SU-DHL-6 (cell line): ENCODE results near the gene ABI1.

Source experiments
- CTCF ChIP-seq: fragments of 200-600 bp; sonication (generic); IDR thresholded peaks from one replicate; pipeline ENCODE4 v1.5.1; 2017; ENCODE audit warnings: antibody characterized with exemption, mild to moderate bottlenecking, low read length, moderate library complexity; ENCODE audit not compliant: insufficient read depth, poor library complexity, severe bottlenecking
- EZH2phosphoT487 ChIP-seq: fragments of 200-600 bp; sonication (generic), shearing (Covaris generic); conservative IDR thresholded peaks from 2 replicates; pipeline ENCODE4 v1.6.1; 2018; ENCODE audit warnings: mild to moderate bottlenecking, antibody characterized with exemption, low read length, moderate library complexity, mixed read lengths

GRCh38 chr10:26801831-26802230 lies 58.9 kb downstream of the ABI1 start:
- TF ChIP-seq CTCF (no peak), EZH2phosphoT487 (no peak)
